ENCODE results near the gene COL23A1. TPM values are rescaled to one million over a fixed set of nuclear protein-coding genes. Genes with fewer than 3 reads are reported as not detected.

The COL23A1 gene
- total and polyA plus RNA-seq, 3 experiments from 2014 or later = 0.20 to 0.28 TPM; not detected in 1

- Histone ChIP-seq H3K9me3 (ENCODE audit: low read length) (no peaks in the 10 kb centered on the region), H3K4me3 (ENCODE audit: low read length) (no peak overlapping the region), H3K36me3 (ENCODE audit: insufficient read depth, low read length) (no peaks in the 10 kb centered on the region), H3K27me3 (ENCODE audit: insufficient read depth, low read length, poor library complexity, severe bottlenecking) (no peaks in the 10 kb centered on the region), H3K4me1 (ENCODE audit: insufficient read depth, low read length) (no peaks in the 10 kb centered on the region), H3K27ac (ENCODE audit: low read depth, low read length) (no peak overlapping the region)
- Mint-ChIP-seq H3K36me3 (peaks cover 0 to 5% (median 0%) of the 10 kb centered on the region in 3 donors), H3K27ac (no peak overlapping the region), H3K4me1 (no peaks in the 10 kb centered on the region), H3K9me3 (peaks cover 0 to 7% (median 2%) of the 10 kb centered on the region in 5 donors), H3K4me3 (no peak overlapping the region), H3K27me3 (peaks cover 26 to 53% of the 10 kb centered on the region in 2 donors)
- ChIA-PET POLR2A (no interaction called here), CTCF (no interaction called here)
- DNase-seq = no peak
Observed at GRCh38 chr5:178576591-178577351, 13.4 kb downstream of the COL23A1 start.

GRCh38 chr5:178573216-178573615, 17.0 kb downstream of the COL23A1 start:
- no peaks in the 10 kb centered on the region for H3K9me3 ChIP-seq (ENCODE audit: low read length)
- no peaks in the 10 kb centered on the region for H3K27me3 ChIP-seq (ENCODE audit: insufficient read depth, low read length, poor library complexity, severe bottlenecking)
- H3K36me3 ChIP-seq (ENCODE audit: insufficient read depth, low read length) = no peaks in the 10 kb centered on the region
- no peak for DNase-seq
- H3K27me3 Mint-ChIP-seq = peaks cover 25 to 55% of the 10 kb centered on the region in 2 donors
- CTCF ChIA-PET = no interaction called here
- peaks cover 0 to 7% (median 4%) of the 10 kb centered on the region in 5 donors for H3K9me3 Mint-ChIP-seq
- no peak overlapping the region for H3K27ac Mint-ChIP-seq
- H3K4me3 Mint-ChIP-seq = no peak overlapping the region
- POLR2A ChIA-PET = no interaction called here
- no peak overlapping the region for H3K27ac ChIP-seq (ENCODE audit: low read depth, low read length)
- no peak overlapping the region for H3K4me3 ChIP-seq (ENCODE audit: low read length)
- H3K36me3 Mint-ChIP-seq = peaks cover 0 to 5% (median 0%) of the 10 kb centered on the region in 3 donors
- H3K4me1 Mint-ChIP-seq = no peaks in the 10 kb centered on the region
- no peaks in the 10 kb centered on the region for H3K4me1 ChIP-seq (ENCODE audit: insufficient read depth, low read length)

GRCh38 chr5:178572617-178573016, 17.6 kb downstream of the COL23A1 start:
- no peaks in the 10 kb centered on the region for H3K4me1 Mint-ChIP-seq
- no peaks in the 10 kb centered on the region for H3K4me1 ChIP-seq (ENCODE audit: insufficient read depth, low read length)
- H3K27me3 Mint-ChIP-seq = peaks cover 23 to 55% of the 10 kb centered on the region in 2 donors
- no peak overlapping the region for H3K27ac Mint-ChIP-seq
- peaks cover 0 to 7% (median 4%) of the 10 kb centered on the region in 5 donors for H3K9me3 Mint-ChIP-seq
- H3K36me3 ChIP-seq (ENCODE audit: insufficient read depth, low read length) = no peaks in the 10 kb centered on the region
- no peaks in the 10 kb centered on the region for H3K27me3 ChIP-seq (ENCODE audit: insufficient read depth, low read length, poor library complexity, severe bottlenecking)
- H3K27ac ChIP-seq (ENCODE audit: low read depth, low read length) = no peak overlapping the region
- DNase-seq = no peak
- H3K9me3 ChIP-seq (ENCODE audit: low read length) = no peaks in the 10 kb centered on the region
- CTCF ChIA-PET = no interaction called here
- POLR2A ChIA-PET = no interaction called here
- H3K36me3 Mint-ChIP-seq = peaks cover 0 to 5% (median 0%) of the 10 kb centered on the region in 3 donors
- no peak overlapping the region for H3K4me3 Mint-ChIP-seq
- no peak overlapping the region for H3K4me3 ChIP-seq (ENCODE audit: low read length)

GRCh38 chr5:178569485-178569884, 20.7 kb downstream of the COL23A1 start:
- CTCF ChIA-PET = no interaction called here

GRCh38 chr5:178564811-178565550, 25.2 kb downstream of the COL23A1 start:
- H3K27ac ChIP-seq (ENCODE audit: low read depth, low read length) = no peak overlapping the region
- ChIA-PET POLR2A (no interaction called here), CTCF (no interaction called here)
- peaks cover 0 to 3% (median 0%) of the 10 kb centered on the region in 5 donors for H3K9me3 Mint-ChIP-seq
- peaks cover 0 to 3% (median 0%) of the 10 kb centered on the region in 3 donors for H3K36me3 Mint-ChIP-seq
- no peak overlapping the region for H3K27ac Mint-ChIP-seq
- no peak overlapping the region for H3K4me3 Mint-ChIP-seq
- no peak overlapping the region for H3K4me3 ChIP-seq (ENCODE audit: low read length)
- H3K4me1 ChIP-seq (ENCODE audit: insufficient read depth, low read length) = no peaks in the 10 kb centered on the region
- no peaks in the 10 kb centered on the region for H3K36me3 ChIP-seq (ENCODE audit: insufficient read depth, low read length)
- no peaks in the 10 kb centered on the region for H3K9me3 ChIP-seq (ENCODE audit: low read length)
- no peaks in the 10 kb centered on the region for H3K27me3 ChIP-seq (ENCODE audit: insufficient read depth, low read length, poor library complexity, severe bottlenecking)
- peaks cover 0 to 2% (median 0%) of the 10 kb centered on the region in 3 donors for H3K4me1 Mint-ChIP-seq
- H3K27me3 Mint-ChIP-seq = peaks cover 14 to 48% of the 10 kb centered on the region in 2 donors
- DNase-seq = no peak

More at GRCh38 chr5:178569485-178569884, 20.7 kb downstream of the COL23A1 start:
- no peak overlapping the region for H3K4me3 Mint-ChIP-seq
- Histone ChIP-seq H3K27ac (ENCODE audit: low read depth, low read length) (no peak overlapping the region), H3K36me3 (ENCODE audit: insufficient read depth, low read length) (no peaks in the 10 kb centered on the region), H3K4me3 (ENCODE audit: low read length) (no peak overlapping the region), H3K9me3 (ENCODE audit: low read length) (no peaks in the 10 kb centered on the region), H3K4me1 (ENCODE audit: insufficient read depth, low read length) (no peaks in the 10 kb centered on the region), H3K27me3 (ENCODE audit: insufficient read depth, low read length, poor library complexity, severe bottlenecking) (no peaks in the 10 kb centered on the region)
- no peak for DNase-seq
- H3K4me1 Mint-ChIP-seq = no peaks in the 10 kb centered on the region
- H3K9me3 Mint-ChIP-seq = peaks cover 0 to 7% (median 4%) of the 10 kb centered on the region in 5 donors
- peaks cover 17 to 52% of the 10 kb centered on the region in 2 donors for H3K27me3 Mint-ChIP-seq
- H3K36me3 Mint-ChIP-seq = peaks cover 0 to 5% (median 0%) of the 10 kb centered on the region in 3 donors
- H3K27ac Mint-ChIP-seq = peak overlapping the region in 1 of 8 donors; percentile 7
- POLR2A ChIA-PET = no interaction called here

- DNase-seq = no peak
- peaks cover 0 to 3% (median 0%) of the 10 kb centered on the region in 3 donors for H3K36me3 Mint-ChIP-seq
- peaks cover 0 to 2% (median 0%) of the 10 kb centered on the region in 3 donors for H3K4me1 Mint-ChIP-seq
- no peak overlapping the region for H3K4me3 Mint-ChIP-seq
- ChIA-PET CTCF (no interaction called here), POLR2A (no interaction called here)
- no peak overlapping the region for H3K27ac Mint-ChIP-seq
- H3K27ac ChIP-seq (ENCODE audit: low read depth, low read length) = no peak overlapping the region
- no peaks in the 10 kb centered on the region for H3K4me1 ChIP-seq (ENCODE audit: insufficient read depth, low read length)
- no peaks in the 10 kb centered on the region for H3K27me3 ChIP-seq (ENCODE audit: insufficient read depth, low read length, poor library complexity, severe bottlenecking)
- H3K27me3 Mint-ChIP-seq = peaks cover 13 to 44% of the 10 kb centered on the region in 2 donors
- no peaks in the 10 kb centered on the region for H3K36me3 ChIP-seq (ENCODE audit: insufficient read depth, low read length)
- peaks cover 0 to 3% (median 0%) of the 10 kb centered on the region in 5 donors for H3K9me3 Mint-ChIP-seq
- H3K9me3 ChIP-seq (ENCODE audit: low read length) = no peaks in the 10 kb centered on the region
- H3K4me3 ChIP-seq (ENCODE audit: low read length) = no peak overlapping the region
Observed at GRCh38 chr5:178564397-178564796, 25.8 kb downstream of the COL23A1 start.

GRCh38 chr5:178563621-178564020, 26.6 kb downstream of the COL23A1 start:
- Histone ChIP-seq H3K36me3 (ENCODE audit: insufficient read depth, low read length) (no peaks in the 10 kb centered on the region), H3K27ac (ENCODE audit: low read depth, low read length) (no peak overlapping the region), H3K9me3 (ENCODE audit: low read length) (no peaks in the 10 kb centered on the region), H3K4me1 (ENCODE audit: insufficient read depth, low read length) (no peaks in the 10 kb centered on the region), H3K4me3 (ENCODE audit: low read length) (no peak overlapping the region), H3K27me3 (ENCODE audit: insufficient read depth, low read length, poor library complexity, severe bottlenecking) (no peaks in the 10 kb centered on the region)
- Mint-ChIP-seq H3K9me3 (peaks cover 0 to 3% (median 0%) of the 10 kb centered on the region in 5 donors), H3K36me3 (peaks cover 0 to 3% (median 0%) of the 10 kb centered on the region in 3 donors), H3K4me3 (no peak overlapping the region), H3K27me3 (peaks cover 11 to 43% of the 10 kb centered on the region in 2 donors), H3K27ac (no peak overlapping the region), H3K4me1 (peaks cover 0 to 2% (median 0%) of the 10 kb centered on the region in 3 donors)
- ChIA-PET POLR2A (no interaction called here), CTCF (no interaction called here)
- no peak for DNase-seq

- Histone ChIP-seq H3K36me3 (ENCODE audit: insufficient read depth, low read length) (no peaks in the 10 kb centered on the region), H3K27ac (ENCODE audit: low read depth, low read length) (no peak overlapping the region), H3K9me3 (ENCODE audit: low read length) (no peaks in the 10 kb centered on the region), H3K27me3 (ENCODE audit: insufficient read depth, low read length, poor library complexity, severe bottlenecking) (no peaks in the 10 kb centered on the region), H3K4me1 (ENCODE audit: insufficient read depth, low read length) (no peaks in the 10 kb centered on the region), H3K4me3 (ENCODE audit: low read length) (no peak overlapping the region)
- Mint-ChIP-seq H3K36me3 (peaks cover 0 to 3% (median 0%) of the 10 kb centered on the region in 3 donors), H3K4me1 (peaks cover 0 to 2% (median 0%) of the 10 kb centered on the region in 3 donors), H3K9me3 (peaks cover 0 to 3% (median 0%) of the 10 kb centered on the region in 5 donors), H3K27ac (peak overlapping the region in 1 of 8 donors; percentile 9), H3K4me3 (no peak overlapping the region), H3K27me3 (peaks cover 8 to 44% of the 10 kb centered on the region in 2 donors)
- POLR2A ChIA-PET = no interaction called here
- CTCF ChIA-PET = no interaction called here
- DNase-seq = no peak
Observed at GRCh38 chr5:178561746-178562264, 28.4 kb downstream of the COL23A1 start.
